GM20000 (cell line): Measurements from ENCODE around the gene UBB.
"Not testable (repeated sequence)": the region's sequence is repeated elsewhere in the genome, so short reads cannot be mapped to it uniquely, and the experiment has no call there.

Experiments
- DNase-seq: peaks from one replicate; pipeline ENCODE4 v3.0.0; 2012; ENCODE audit warnings: low spot score
- TF ChIP-seq, protein P1 (sequence below): IDR thresholded peaks from 2 replicates; pipeline ENCODE4 v1.5.1; 2012; ENCODE audit warnings: mild to moderate bottlenecking, control low read depth; ENCODE audit errors: extremely low read depth, missing control alignments

UBB gene

DNA sequence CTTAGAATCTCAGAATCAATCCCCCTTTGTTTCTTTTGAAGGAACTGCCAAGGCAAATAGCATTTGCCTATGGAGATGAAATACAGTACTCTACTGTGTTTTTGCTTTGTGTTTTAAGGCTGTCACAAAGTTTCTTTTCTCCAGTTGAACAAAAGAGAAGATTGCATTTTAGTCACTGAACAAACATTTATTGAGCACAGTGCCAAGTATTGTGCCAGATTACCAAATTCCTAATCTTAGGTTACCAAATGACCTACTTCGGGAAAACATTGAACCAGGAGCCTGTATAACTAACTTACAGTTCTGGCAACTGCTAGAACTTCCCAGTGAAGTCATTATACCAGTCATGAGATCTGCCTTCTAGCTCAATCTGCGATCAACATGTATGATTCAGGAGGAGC, 3.0 kb upstream of the UBB start:
- TF ChIP-seq, protein P1, sequence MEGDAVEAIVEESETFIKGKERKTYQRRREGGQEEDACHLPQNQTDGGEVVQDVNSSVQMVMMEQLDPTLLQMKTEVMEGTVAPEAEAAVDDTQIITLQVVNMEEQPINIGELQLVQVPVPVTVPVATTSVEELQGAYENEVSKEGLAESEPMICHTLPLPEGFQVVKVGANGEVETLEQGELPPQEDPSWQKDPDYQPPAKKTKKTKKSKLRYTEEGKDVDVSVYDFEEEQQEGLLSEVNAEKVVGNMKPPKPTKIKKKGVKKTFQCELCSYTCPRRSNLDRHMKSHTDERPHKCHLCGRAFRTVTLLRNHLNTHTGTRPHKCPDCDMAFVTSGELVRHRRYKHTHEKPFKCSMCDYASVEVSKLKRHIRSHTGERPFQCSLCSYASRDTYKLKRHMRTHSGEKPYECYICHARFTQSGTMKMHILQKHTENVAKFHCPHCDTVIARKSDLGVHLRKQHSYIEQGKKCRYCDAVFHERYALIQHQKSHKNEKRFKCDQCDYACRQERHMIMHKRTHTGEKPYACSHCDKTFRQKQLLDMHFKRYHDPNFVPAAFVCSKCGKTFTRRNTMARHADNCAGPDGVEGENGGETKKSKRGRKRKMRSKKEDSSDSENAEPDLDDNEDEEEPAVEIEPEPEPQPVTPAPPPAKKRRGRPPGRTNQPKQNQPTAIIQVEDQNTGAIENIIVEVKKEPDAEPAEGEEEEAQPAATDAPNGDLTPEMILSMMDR: no peak
- no peak for DNase-seq

DNA sequence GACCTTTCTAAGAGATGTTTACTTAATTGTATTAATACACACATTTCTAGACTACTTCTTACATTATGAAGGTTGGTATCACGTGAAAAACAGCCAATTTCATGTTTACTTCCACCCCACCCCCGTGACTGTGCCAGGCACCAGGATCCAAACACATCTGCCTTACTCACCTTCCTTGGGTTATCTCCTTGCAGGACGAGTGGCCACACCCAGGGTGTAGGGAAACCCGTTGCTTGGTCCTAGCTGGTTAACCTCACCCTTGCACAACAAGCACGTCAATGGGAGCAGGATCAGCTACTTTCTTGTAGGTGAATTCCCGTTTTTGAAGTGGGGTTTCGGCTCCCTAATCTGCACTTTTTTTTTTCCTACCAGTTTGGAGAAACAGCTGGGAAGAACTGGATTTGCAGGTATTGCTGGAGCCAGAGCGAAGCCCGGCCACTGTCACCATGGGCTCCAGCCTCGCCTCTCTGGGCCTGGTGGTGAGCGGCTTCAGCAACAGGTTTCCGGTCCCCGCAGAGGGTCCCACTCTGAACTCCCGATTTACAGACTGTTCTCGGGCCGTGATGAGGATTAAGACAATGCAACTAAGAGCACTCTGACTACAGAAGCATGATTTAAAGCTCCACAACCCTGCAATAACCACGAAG, 2.1 kb upstream of the UBB start:
- TF ChIP-seq, protein P1: no peak
- DNase-seq: no peak

- TF ChIP-seq, protein P1: no peak
These were observed 1.2 kb upstream of the UBB start for GRCh38 chr17:16379654-16380053.

GRCh38 chr17:16381496-16381820, 567 bp downstream of the UBB start:
- TF ChIP-seq, protein P1: no peak
- no peak for DNase-seq

More at GRCh38 chr17:16379654-16380053, 1.2 kb upstream of the UBB start:
- no peak for DNase-seq

DNA sequence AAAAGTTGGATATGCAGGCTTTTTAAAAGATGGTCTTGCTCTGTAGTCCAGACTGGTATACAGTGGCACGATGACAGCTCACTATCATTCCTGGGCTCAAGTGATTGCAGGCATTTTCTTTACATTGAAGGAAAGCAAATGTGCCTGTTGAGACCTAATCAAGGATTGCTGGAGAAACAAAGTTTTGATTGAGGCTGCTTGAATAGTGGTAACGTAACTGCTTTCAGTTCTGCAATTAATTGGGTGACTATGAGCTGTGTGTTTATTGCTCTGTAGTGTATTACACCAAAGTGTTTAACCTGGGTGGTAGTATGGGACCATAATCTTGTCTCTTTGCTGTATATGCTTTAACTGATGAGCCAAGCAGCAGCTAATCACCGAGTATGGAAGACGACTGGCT, 2.3 kb downstream of the UBB start:
- no peak for DNase-seq
- TF ChIP-seq, protein P1: no peak

- TF ChIP-seq, protein P1: no peak
- DNase-seq: no peak
These were observed 2.9 kb downstream of the UBB start for GRCh38 chr17:16383772-16384287.

- no peak for DNase-seq
- TF ChIP-seq, protein P1: no peak
These were observed 3.7 kb downstream of the UBB start for GRCh38 chr17:16384557-16384956.

DNA sequence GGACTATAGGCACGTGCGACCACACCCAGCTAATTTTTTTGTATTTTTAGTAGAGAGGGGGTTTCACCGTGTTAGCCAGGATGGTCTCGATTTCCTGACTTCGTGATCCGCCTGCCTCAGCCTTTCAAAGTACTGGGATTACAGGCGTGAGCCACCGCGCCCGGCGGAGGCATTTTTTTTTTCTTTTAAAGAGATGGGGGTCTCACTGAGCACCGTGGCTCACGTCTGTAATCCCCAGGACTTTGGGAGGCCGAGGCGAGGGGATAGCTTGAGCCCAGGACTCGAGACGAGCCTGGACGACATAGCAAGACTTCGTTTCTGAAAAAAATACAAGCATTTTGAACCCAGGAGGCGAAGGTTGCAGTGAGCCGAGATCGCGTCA, 5.2 kb downstream of the UBB start:
- DNase-seq: not testable (repeated sequence)
